Activated CD8-positive, alpha-beta T cell treated with anti-CD3 and anti-CD28 coated beads for 36 hours (primary cell): ENCODE measurements around the gene THEM4. TPM values are rescaled to one million over a fixed set of nuclear protein-coding genes. Genes with fewer than 3 reads are reported as not detected.

Experiments
- ATAC-seq: fragments of 200-7000 bp; cut with Tn5 transposase; one replicate; pipeline ENCODE4 v1.10.0; 2021; ENCODE audit warnings: mild to moderate bottlenecking, moderate library complexity
- CTCF ChIA-PET: fragments of 350-600 bp; sonication (Branson Sonifier 250); formaldehyde crosslinking; loops from one replicate; lab custom pipeline; 2021; ENCODE audit warnings: antibody characterized with exemption; lab: Charles Lee
- POLR2A ChIA-PET: fragments of 350-600 bp; sonication (Branson Sonifier 250); formaldehyde crosslinking; loops from one replicate; lab custom pipeline; 2021; ENCODE audit warnings: antibody characterized with exemption; lab: Charles Lee
- DNase-seq: peaks from one replicate; pipeline ENCODE4 v3.0.0-alpha.2; 2020
- H3K27ac Mint-ChIP-seq: one replicate; pipeline ENCODE4 v1.8.0; 2021; ENCODE audit warnings: mild to moderate bottlenecking, mixed read lengths
- H3K27me3 Mint-ChIP-seq: one replicate; pipeline ENCODE4 v1.8.0; 2021; ENCODE audit warnings: mixed read lengths
- H3K36me3 Mint-ChIP-seq: one replicate; pipeline ENCODE4 v1.8.0; 2021; ENCODE audit warnings: low read depth, mixed read lengths
- H3K4me1 Mint-ChIP-seq: one replicate; pipeline ENCODE4 v1.8.0; 2021; ENCODE audit warnings: low read depth, mixed read lengths
- H3K4me3 Mint-ChIP-seq: one replicate; pipeline ENCODE4 v1.8.0; 2021; ENCODE audit warnings: mild to moderate bottlenecking, moderate library complexity, mixed read lengths
- H3K9me3 Mint-ChIP-seq: one replicate; pipeline ENCODE4 v1.8.0; 2021; ENCODE audit warnings: mixed read lengths
- intact Hi-C: fragments of 100-400 bp; cut with micrococcal nuclease; formaldehyde crosslinking; loops from one replicate; pipeline ENCODE4 v1.10.0; 2022
- total RNA-seq, 2 experiments: library from RNA; stranded (reverse); gene quantifications; one replicate each; pipeline ENCODE4 v1.2.3, GENCODE V29; 2021
- TF ChIP-seq, protein P1 (sequence below): fragments of 200-600 bp; IDR thresholded peaks from one replicate; pipeline ENCODE4 v1.8.0; 2022; ENCODE audit warnings: antibody characterized with exemption, mild to moderate bottlenecking

The THEM4 gene
- total RNA-seq, 2 experiments from 2014 or later = 19.9 to 22.0 TPM

DNA sequence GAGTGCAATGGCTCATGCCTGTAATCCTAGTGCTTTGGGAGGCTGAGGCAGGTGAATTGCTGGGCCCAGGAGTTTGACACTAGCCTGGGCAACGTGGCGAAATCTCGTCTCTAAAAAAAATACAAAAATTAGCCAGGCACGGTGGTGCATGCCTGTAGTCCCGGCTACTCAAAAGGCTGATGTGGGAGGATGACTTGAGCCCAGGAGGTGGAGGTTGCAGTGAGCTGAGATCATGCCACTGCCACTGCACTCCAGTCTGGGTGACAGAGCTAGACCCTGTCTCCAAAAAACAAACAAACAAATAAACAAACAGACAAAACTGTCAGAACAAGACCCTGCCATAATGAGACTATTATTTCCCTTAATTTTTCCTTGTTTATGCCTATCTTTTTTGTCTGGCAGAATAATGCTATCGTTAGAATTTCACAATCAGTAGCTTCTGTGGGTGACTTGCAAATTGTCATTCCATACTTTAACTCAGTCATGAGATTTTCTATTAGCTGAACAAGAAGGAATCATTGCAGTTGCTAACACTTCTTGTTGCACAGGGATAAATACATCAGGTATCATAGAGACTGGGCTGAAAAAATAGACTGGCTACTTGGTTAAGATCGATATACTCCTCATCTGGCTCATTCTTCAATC is 7.5 kb upstream of the THEM4 start:
- Mint-ChIP-seq H3K4me3 (no peak overlapping the region), H3K27me3 (no peaks in the 10 kb centered on the region), H3K36me3 (no peaks in the 10 kb centered on the region), H3K27ac (no peak overlapping the region), H3K9me3 (no peaks in the 10 kb centered on the region), H3K4me1 (peaks cover 6% of the 10 kb centered on the region)
- DNase-seq (no peak), ATAC-seq (no peak)
- intact Hi-C loops = no loop called here
- ChIA-PET CTCF (interaction anchor here (0.6 to 1.6 kb wide), 5 partner anchors 17 to 870 kb away, joined by 3 to 5 read pairs (median 3); no protein-coding TSS in a partner anchor), POLR2A (no interaction called here)
- TF ChIP-seq, protein P1, sequence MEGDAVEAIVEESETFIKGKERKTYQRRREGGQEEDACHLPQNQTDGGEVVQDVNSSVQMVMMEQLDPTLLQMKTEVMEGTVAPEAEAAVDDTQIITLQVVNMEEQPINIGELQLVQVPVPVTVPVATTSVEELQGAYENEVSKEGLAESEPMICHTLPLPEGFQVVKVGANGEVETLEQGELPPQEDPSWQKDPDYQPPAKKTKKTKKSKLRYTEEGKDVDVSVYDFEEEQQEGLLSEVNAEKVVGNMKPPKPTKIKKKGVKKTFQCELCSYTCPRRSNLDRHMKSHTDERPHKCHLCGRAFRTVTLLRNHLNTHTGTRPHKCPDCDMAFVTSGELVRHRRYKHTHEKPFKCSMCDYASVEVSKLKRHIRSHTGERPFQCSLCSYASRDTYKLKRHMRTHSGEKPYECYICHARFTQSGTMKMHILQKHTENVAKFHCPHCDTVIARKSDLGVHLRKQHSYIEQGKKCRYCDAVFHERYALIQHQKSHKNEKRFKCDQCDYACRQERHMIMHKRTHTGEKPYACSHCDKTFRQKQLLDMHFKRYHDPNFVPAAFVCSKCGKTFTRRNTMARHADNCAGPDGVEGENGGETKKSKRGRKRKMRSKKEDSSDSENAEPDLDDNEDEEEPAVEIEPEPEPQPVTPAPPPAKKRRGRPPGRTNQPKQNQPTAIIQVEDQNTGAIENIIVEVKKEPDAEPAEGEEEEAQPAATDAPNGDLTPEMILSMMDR = no peak

DNA sequence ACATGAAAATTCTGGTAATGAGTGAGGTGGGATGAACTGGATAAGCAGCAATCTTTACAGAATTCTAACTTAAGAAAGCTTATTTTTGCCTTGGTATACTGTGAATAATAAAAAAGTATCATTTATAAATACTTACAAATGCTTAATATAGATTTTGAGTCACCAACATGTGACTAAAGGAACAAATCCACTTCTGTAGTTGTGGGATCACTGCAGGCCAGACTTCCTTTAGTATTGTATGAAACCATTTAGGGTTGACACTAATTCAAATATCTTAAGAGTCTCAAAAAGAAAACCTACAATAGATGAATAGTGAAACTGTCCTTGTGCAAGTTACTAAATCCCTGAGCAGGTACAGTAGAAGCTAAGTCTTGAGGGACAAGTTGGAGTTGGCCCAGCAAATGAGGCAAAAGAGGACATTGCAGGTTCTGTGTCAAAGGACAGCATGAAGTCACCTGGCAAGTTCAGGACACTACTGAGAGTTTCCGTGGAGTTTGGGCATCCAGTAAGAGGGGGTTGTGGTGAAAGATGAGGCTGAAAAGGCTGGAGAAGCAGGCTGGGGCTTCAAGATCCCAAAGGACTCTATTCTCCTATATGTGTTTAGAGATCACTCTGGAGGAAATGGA is 5.9 kb upstream of the THEM4 start:
- Mint-ChIP-seq H3K4me1 (peaks cover 5% of the 10 kb centered on the region), H3K27me3 (no peaks in the 10 kb centered on the region), H3K9me3 (no peaks in the 10 kb centered on the region), H3K4me3 (no peak overlapping the region), H3K36me3 (no peaks in the 10 kb centered on the region), H3K27ac (no peak overlapping the region)
- ChIA-PET POLR2A (no interaction called here), CTCF (interaction anchor here (1.0 to 1.9 kb wide), 2 partner anchors 18 to 87 kb away, joined by 3 to 7 read pairs; no protein-coding TSS in a partner anchor)
- DNase-seq = no peak
- TF ChIP-seq, protein P1 = no peak
- no peak for ATAC-seq
- intact Hi-C loops = no loop called here

DNA sequence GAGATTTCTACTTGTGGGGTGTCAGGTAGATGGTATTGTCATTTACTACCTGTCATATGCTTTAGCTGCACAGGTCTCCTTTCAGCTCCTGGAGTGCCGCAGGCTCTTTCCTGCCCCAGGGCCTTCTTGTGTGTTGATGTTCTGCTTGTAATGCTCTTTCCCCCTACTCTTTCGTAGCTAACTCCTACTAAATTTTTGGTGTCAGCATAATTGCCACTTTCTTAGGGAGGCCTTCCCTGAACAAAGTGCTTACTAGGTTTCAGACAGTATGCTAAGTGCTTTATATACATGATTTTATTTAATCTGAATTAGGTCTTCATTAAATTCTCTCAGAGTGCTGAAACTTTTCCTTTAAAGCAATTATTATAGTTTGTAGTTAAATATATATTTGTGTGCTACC is 4.8 kb upstream of the THEM4 start:
- ATAC-seq = no peak
- ChIA-PET POLR2A (no interaction called here), CTCF (interaction anchor here (0.5 to 1.9 kb wide), 4 partner anchors 16 to 718 kb away, joined by 3 to 7 read pairs (median 3); no protein-coding TSS in a partner anchor)
- H3K9me3 Mint-ChIP-seq = no peaks in the 10 kb centered on the region
- DNase-seq = no peak
- no peak overlapping the region for H3K27ac Mint-ChIP-seq
- no peaks in the 10 kb centered on the region for H3K27me3 Mint-ChIP-seq
- intact Hi-C loops = no loop called here
- no peak overlapping the region for H3K4me3 Mint-ChIP-seq
- TF ChIP-seq, protein P1 = no peak
- peaks cover 6% of the 10 kb centered on the region for H3K4me1 Mint-ChIP-seq
- H3K36me3 Mint-ChIP-seq = no peaks in the 10 kb centered on the region

DNA sequence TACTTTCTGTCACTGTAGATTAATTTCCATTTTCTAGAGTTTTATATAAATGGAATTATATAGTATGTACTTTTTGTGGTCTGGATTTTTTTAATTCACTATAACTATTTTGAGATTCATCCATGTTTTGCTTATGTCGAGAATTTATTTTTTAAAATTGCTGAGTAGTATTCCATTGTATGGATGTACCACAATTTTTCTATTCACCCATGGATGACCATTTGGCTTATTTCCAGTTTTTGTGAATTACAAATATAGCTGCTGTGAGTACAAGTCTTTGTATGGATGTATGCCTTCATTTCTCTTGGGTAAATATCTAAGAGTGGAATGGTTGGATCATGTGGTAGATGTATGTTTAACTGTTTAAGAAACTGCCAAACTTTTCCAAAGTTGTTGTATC is 3.7 kb upstream of the THEM4 start:
- Mint-ChIP-seq H3K4me1 (peaks cover 10% of the 10 kb centered on the region), H3K36me3 (peaks cover 8% of the 10 kb centered on the region), H3K27me3 (no peaks in the 10 kb centered on the region), H3K4me3 (no peak overlapping the region), H3K27ac (no peak overlapping the region), H3K9me3 (peaks cover 4% of the 10 kb centered on the region)
- TF ChIP-seq, protein P1 = no peak
- CTCF ChIA-PET = no interaction called here
- DNase-seq (no peak), ATAC-seq (no peak)
- POLR2A ChIA-PET = no interaction called here
- intact Hi-C loops = no loop called here

DNA sequence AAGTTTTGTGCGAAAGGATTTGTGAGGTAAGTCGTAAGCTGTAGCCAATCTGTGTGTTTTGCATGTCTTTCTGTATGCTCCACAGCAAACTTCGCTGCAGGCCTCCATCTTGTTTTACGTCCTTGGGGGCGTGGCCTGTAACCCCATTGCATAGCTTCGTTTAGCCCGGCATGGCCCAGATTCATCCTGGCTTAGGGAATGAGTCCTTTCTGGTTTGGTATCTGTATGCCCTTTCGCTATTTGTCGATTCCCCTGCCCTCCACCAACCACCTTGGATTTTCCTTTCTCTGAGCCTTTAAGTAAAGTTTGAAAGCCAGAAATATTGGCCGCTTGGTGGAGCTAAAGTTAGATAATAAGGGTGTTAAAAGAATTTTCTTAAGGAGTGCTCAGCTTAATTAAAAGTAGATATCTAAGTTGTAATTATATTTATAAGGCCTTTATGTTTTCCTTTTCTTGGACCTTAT is 1.1 kb downstream of the THEM4 start:
- Mint-ChIP-seq H3K4me1 (peaks cover 43% of the 10 kb centered on the region), H3K27ac (peak overlapping the region; percentile 91), H3K27me3 (no peaks in the 10 kb centered on the region), H3K36me3 (peaks cover 50% of the 10 kb centered on the region), H3K4me3 (peak overlapping the region; percentile 82), H3K9me3 (peaks cover 21% of the 10 kb centered on the region)
- ChIA-PET CTCF (interaction anchor here (0.8 to 2.7 kb wide), 9 partner anchors 10 to 278 kb away, joined by 3 to 27 read pairs (median 4); partner anchors contain the start of gene S100A10), POLR2A (interaction anchor here (0.6 to 3.7 kb wide), 7 partner anchors 9 to 145 kb away, joined by 3 to 33 read pairs (median 4); partner anchors contain the start of gene MRPL9)
- TF ChIP-seq, protein P1 = no peak
- ATAC-seq (no peak), DNase-seq (peak; percentile 46)
- intact Hi-C loops = no loop called here
